GDM1 (cell line): ENCODE results near the gene RNF175.

ENCODE experiments used
- DNase-seq: peaks from one replicate; lab custom pipeline; 2025; lab: John Stamatoyannopoulos, UW

Gene RNF175

DNA sequence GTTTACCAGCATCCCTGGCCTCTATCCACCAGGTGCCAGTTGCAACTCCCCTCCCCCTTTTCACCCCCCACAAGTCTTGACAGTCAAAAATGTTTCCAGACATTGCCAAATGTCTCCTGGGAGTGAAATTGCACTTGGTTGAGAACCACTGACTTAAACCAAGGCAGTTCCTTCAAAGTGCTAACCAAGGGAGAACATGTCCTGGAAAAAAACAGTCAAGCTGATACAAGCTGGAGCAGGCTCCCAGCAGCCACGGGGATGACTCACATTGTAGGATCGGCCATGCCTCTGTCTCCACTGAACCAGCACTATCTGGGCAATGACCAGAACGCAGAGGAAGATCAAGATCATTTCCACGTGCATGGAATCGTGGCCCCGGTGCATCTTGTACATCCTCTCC is 11.4 kb downstream of the RNF175 start:
- no peak for DNase-seq

DNA sequence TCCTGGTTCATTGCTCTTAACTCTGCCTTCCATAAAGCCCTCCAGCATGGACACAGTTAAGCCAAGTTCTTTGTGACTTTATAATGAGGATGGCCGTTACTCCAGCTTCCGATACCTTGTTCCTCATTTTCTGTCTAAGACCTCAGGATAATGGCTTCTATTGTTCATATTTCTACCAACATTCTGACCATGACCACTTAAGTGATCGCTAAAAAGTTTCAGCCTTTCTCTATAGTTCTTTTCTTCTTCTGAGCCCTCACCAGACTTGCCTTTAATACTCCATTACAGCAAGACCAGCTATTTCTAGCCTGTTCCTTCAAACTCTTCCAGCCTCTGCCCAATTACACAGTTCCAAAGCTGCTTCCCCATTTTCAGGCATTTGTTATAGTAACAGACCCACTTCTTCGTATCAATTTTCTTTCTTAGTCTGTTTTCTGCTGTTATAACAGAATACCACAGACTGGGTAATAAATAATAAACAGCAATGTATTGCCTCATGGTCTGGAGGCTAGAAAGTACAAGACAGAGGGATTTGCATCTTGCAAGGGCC is 12.3 kb downstream of the RNF175 start:
- DNase-seq = no peak

DNA sequence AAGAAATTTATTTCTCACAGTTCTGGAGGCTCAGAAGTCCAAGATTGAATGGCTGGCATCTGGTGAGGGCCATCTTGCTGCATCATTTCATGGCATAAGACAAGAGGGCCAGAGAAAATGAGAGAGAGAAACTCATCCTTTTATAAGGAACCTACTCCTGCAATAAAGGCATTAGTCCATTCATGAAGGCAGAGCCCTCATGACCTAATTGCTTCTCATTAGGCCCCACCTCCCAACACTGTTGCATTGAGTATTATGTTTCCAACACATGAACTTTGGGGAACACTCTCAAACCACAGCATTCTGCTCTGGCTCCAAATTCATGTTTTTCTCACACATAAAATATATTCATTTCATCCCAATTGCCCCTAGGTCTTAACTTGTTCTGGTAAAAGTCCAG is 14.2 kb downstream of the RNF175 start:
- no peak for DNase-seq

DNA sequence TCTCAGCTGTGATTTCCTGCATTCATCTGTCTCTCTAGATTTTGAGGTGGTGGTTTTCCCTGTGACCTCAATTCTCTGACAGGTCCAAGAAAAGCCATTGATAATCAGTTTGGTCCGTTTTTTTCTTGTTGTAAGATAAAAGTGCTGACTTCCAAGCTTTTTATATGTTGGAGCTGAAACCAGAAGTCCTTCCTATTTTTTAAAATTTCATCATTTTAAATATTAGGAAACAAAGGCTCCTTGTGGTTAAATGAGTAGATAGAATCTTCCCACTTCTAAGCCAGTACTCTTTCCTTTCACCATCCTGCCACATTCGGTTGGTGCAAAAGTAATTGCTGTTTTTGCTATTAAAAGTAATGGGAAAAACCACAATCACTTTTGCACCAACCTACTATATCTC is 18.3 kb downstream of the RNF175 start:
- DNase-seq = no peak

DNA sequence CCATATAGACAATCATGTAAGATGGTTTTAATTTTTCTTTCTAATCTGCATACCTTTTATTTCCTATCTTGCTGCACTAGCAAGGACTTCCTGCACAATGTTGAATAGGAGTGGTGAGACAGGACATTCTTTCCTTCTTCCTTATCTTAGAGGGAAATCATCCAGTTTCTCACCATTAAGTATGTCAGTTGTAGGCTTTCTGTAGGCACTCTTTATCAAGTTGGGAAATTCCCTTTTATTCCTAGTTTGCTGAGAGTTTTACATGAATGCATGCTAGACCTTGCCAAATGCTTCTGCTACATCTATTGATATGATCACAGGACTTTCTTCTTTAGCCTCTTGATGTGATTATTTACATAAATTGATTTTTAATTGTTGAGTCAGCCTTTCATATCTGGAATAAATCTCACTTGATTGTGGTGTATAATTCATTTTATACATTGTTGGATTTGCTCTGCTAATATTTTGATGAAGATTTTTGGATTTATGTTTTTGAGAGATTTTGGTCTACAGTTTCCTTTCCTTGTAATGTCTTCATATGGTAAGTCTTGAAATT is 23.8 kb downstream of the RNF175 start:
- DNase-seq = no peak

DNA sequence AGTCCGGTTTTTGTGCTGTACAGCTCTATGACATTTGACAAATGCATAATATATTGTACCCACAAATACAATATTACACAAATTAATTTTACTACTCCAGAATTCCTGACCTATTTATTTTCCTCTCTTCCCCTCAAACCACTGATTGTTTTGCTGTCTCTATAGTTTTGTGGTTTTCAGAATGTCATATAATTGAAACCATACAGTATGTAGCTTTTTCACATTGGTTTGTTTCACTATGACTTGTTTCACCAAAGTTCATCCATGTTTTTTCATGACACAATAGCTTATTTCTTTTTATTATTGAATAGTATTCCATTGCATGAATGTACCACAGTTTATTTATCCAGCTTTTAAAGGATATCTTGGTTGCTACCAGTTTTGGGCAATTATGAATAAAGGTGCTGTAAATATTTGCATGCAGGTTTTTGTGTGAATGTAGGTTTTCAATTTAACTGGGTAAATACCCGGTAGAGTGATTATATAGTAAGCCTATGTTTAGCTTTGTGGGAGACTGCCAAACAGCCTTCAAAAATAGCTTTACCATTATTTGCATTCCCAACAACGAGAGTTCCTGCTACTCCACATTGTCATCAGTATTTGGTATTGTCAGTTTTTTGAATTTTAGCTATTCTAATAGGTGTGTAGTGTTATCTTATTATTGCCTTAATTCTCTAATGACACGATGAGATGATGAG is 25.9 kb downstream of the RNF175 start:
- no peak for DNase-seq

DNA sequence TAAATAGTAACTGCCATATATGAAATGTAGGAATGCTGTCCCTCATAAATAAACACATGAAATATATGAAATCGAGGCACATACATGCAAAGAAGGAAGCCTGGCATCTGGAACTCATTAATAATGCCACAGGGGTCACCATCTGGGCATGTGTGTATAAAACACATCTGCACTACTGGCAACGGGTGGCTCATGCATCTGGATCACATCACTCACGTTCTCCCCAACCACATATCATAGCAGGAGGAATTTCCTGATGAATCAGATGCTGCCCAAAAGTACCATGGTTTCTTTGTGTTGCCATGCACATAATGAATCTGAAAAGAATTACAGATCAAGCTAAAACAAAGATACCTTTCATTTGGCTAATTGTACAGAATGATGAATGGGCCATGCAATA is 28.6 kb downstream of the RNF175 start:
- no peak for DNase-seq

DNA sequence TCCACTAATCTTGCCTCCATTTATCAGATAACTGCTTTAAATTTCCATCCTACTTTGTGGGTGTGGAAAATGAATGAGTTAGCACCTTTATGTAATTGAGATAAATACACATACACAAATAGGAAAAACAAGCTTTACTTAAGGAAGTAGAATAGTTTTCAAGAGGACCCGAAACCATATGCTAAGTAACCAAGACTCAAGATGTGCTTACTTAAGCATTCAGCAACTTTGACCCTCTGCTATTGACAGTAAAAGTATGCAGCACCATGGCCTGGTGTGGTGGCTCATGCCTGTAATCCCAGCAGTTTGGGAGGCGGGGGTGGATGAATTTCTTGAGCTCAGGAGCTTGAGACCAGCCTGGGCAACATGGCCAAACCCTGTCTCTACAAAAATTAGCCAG is 29.9 kb downstream of the RNF175 start:
- DNase-seq = no peak

DNA sequence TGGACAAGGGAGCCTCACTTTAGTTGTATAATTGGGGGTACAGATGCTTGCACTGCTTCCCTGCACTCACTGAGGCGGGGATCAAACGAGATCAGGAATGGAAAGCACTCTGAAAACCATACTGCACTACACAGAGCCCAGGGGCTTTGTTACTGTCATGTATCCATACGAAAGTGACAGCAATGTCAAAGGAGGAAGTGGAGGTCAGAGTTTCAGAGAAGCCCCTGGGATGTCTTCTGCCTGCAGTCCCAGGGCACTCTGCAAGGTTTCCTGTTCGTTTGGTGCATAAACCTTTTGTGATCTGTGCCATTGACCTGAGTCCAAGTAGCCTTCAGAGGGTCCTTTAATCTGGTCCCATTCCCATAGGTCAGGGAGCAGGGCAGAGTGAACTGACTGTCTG is 31.2 kb downstream of the RNF175 start:
- no peak for DNase-seq

DNA sequence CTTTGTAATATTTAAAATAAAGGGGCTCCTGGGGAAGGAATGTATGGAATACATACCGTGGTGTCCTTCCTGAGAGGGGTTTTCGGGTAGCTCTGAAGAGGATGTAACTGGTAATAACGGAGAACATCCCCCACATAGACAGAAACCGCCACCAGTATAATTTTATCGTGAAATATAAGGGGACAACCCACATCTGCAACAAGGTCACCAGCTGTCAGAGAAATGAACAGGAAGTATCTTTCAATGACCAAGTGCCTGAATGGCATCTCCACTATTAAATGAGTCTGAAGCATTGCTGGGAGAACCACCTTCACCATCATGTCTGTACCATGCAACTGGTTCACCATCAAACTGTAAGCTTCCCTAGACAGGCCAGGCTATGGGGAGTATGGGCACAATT is 31.7 kb downstream of the RNF175 start:
- DNase-seq = no peak

DNA sequence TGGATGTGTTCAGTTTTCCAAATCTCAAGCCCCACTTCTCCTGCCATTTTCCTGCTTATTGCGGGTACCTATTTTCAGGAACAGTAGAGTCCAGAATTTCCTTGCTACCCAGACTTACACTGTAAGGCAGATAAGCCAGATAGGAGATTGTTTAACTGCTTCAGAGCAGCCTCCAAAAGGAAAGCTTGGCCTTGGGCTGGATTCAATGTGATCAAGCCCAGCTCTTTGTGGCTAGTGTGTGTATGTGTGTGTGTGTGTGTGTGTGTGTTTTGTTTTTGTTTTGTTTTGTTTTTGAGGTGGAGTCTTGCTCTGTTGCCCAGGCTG is 34.0 kb downstream of the RNF175 start:
- DNase-seq = no peak

DNA sequence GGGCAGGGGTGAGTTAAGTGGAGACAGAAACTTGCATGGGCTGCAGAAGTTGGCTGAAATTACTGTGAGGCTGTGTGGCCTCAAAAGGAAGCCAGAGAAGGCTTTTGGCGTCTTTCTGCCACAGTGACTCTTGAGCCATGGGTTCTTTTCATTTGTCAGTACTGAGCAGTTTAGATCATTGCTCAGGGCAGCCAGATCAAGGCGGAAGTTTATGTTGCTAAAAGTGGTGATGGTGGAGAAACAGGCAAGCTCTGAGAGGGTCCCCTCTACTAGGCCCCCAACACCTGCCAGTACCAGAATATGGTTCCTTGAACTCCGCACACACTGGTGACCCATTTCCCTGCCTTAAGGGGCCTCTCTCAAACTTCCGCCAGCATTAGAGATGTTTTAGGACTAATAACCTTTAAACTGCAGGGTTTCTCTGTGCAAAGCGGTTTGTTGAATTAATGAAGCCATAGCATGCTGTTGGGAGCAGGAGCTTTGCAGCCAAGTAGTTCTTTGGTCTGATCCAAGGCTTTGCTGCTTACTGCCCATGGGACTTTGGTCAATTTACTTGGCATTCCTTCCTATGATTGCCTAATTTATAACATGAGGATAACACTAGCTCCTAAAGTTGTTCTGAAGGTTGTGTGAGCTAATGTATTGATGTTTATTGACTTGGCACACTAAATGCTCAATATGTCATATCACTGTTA is 34.5 kb downstream of the RNF175 start:
- DNase-seq = no peak

DNA sequence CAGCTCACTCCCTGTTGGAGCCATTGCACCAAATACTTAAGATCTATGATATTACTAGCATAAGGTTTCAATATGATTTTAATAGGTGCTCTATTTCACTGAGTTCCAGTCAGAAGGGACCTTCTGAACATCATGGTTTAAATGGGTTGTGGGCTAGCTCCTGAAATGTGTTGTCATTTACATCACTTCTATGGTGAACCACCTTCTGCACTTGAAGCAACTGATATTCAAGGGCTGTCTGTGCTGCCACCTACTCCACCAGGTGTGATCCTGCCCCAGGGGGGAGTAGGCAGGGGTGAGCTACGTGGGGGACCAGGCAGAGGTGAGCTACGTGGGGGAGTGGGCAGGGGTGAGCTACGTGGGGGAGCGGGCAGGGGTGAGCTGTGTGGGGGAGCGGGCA is 35.2 kb downstream of the RNF175 start:
- DNase-seq = no peak

DNA sequence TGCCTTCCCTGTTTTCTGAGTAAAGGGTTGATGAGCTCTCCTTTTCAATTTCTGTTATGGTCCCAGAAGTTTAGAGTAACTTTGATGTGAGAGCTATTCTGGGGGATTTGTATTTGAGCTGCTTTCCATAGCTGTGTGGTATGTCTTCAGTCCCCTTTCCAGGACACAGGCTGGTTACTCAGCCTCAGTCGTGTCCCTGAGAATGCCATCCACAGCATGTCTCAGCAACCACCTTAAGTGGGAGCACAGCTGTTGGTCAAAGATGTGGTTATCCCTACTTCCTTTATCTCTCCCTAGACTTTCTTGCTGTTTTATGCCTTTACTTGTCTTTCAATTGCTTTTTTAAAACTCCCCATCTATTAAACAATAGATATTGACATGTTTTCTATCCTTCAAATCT is 37.8 kb downstream of the RNF175 start:
- no peak for DNase-seq

DNA sequence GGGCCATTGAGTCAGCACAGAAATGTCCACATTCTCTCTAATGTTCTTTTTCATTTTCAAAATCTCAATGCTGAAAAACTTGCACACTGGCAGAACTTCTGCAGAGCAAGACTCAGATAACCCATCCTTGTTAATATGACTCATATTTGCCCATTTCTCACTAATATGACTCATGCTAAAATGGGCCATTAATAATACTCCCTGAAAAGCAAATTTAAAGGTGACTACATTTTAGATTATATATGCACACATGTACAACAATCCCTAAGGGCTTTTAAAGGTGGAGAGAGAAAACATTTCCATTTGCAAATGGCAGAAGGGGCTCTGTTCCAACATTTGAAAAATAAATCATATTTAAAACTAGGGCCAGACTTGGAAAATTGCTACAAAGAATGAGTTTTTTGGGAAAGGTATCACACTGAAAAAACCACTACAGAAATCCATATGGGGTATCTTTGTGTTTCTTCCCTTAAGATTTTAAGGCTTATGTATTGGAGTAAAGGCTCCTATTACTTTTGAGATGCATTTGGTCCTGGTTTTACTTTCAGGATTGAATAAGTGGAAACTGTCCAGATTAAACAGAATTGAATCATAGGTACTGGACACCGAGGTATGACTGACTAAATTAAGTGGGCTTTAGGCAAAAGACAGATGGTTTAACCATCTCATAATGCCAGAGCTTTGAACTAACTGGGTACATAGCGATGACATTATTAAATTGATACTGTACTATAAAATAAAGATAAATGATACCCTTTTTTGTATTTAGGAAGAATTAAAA is 45.8 kb downstream of the RNF175 start:
- no peak for DNase-seq

DNA sequence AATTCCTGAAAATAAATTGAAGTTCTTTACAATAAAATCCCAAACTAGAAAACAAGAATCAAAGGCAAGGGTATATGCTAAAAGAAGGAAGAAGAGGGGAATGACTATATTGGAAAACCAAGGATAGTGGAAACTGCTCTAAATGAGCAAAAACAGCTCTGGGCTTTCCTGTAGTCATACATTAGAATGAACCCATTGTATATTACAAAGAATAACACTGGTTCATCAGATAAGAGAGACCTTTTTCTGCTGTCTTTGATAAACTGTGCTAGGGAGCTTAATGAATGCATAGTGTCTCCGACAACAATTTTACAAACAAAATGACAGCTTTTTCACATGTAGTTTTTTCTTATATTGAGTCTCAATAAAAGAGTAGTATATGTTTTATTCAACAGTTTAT is 49.1 kb downstream of the RNF175 start:
- no peak for DNase-seq

DNA sequence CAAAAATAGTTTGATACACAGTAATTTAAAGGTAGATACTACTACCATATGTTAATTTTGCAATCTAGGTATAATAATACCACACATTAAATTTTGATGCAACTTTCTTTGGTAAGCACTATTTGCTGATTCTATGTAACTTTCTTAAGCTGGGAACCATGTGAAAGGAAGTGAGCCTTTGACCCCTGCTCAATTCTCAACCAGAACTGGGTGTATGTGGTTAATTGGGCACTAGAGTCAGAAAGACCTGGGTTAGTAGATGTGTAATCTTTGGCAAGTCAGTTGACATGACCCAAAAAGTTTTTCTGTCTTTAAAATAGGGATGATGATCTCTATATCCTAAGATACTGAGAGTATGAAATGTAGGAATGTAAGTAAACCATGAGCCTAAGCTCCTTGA is 53.3 kb downstream of the RNF175 start:
- DNase-seq = no peak

DNA sequence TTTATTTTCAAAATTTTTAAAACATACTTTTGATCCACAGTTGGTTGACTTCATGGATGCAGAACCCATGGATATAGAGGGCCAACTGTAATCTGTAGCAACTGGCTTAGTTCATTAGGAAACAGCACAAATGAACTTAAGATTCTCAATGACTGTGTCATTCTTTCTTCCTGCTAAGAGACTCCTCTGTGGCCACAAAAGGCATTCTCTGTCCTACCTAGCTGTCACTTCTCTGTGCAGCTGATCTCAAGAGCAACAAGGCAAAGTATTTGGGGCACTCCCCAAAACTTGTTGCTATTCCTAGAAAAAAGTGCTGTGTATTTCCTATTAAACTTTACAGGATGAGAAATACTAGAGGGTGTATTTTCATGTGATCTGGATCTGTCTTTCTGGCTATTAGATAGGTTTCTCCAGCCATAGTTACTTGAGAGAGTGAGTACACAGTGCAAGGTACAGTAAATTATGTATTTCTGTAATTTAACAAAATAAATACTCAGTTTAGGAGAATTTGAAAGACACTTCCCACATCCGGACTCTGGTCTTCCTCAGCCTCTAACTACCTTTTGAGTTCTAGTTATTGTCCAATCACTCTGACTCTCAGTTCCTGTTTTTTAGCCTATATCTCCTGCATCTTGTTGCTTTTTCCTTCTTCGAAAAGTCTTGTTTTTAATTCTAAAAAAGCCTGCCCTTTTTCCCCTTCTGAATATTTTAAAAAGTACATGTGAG is 53.9 kb downstream of the RNF175 start:
- no peak for DNase-seq

DNA sequence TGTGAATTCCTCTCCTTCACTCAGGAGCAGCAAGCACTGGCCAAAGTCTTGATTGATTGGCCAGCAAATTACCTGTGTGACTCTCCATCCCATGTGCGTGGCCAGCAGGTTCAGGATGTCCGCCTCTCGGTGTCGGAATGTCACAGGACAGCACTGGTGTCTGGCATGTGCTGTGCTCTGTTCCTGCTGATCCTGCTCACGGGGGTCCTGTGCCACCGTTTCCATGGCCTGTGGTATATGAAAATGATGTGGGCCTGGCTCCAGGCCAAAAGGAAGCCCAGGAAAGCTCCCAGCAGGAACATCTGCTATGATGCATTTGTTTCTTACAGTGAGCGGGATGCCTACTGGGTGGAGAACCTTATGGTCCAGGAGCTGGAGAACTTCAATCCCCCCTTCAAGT is 55.3 kb downstream of the RNF175 start:
- no peak for DNase-seq

DNA sequence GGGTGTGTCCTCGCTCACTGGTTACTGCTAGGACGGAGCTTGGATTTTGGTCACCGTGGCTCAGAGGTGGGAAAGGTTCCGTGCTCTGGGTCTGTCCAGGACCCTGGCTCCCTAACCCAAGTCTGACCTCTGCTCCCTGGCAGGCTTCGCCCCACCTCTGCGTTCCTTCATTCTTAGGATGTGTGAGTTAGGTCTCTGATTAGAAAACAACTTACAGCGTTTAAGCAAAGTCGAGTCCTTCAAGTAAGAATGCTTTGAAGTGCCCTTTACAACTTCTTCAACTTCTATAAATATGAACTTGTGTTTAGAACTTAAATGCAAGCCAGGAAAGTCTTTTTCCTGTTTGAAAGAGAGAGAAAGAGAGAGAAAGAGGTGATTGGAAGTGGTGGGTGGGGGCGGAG is 74.9 kb downstream of the RNF175 start:
- no peak for DNase-seq

DNA sequence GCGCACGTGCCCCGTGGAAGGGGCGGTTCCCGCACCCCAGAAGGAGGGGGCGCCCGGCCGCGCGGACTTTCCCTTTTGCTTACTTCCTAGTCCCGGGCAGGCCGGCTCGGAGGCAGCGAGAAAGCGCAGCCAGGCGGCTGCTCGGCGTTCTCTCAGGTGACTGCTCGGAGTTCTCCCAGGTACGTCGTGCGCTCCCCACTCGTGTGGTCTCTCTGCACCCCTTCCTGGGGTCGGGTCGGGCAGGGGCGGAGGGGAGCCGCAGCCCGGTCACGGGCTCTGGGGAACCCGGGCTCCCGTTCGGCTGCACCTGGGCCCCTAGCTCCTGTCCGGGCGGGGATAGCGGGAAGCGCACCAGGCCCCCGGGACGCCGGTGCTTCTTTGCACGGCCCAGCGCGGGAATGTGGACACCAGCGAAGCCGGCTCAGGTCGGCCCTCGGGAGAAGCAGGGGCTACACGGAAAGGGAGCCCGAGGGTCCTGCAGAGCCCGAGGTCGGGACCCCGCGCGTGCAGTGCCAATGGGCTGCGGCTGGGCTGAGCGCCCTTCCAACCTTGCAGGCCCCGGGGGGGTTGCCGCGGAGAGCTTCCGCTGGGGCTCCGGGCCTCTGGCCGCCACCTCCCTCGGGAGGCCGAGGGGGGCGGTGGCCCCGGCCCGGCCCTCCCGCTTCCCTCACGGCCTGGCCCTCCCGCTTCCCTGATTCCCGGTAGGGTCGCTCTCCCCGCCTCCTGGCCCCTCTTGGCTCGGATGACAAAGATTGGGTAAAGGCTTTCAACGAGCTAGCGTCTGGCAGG is 75.4 kb downstream of the RNF175 start, which contains the start of gene TLR2:
Gene TLR2, plus strand, starts transcription at position 99 of the 789 bp plus-strand sequence. CDS start 18,628 bp downstream, outside the sequence.
- no peak for DNase-seq
